ENCODE measurements around the gene KCNMB2.

Gene KCNMB2

DNA sequence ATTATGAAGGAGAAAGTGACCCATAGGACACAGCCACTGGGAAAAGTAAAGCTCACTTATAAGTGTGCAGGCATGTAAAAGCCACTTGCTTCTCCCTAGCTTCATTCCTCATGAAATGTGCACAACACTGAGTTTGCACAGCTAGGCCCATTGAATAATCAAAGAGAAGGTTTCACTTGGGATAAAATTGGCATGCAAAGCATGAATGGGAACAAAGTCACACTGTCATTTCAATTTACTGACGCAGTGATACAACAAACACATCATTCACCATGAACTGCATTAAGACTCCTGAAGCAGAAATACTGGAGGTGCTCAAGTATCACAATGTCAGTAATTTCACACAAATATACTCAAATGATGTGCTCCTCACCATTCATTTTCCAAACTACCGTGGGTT, 61.1 kb downstream of the KCNMB2 start:
- DNase-seq (ENCODE audit: insufficient read length, low spot score), result no peak
- FAIRE-seq, result no peak
- TF ChIP-seq CTCF (IDR thresholded peaks at IDR 0.05; ENCODE audit: insufficient read depth, missing control alignments), result no peak

GRCh38 chr3:178602856-178603255, 66.6 kb downstream of the KCNMB2 start:
- DNase-seq (ENCODE audit: insufficient read length, low spot score) (no peak), FAIRE-seq (no peak)
- no peak for TF ChIP-seq CTCF (IDR thresholded peaks at IDR 0.05; ENCODE audit: insufficient read depth, missing control alignments)

- FAIRE-seq, result no peak
- TF ChIP-seq CTCF (IDR thresholded peaks at IDR 0.05; ENCODE audit: insufficient read depth, missing control alignments), result no peak
- no peak for DNase-seq (ENCODE audit: insufficient read length, low spot score)
Measured at GRCh38 chr3:178603735-178604134, 67.5 kb downstream of the KCNMB2 start.

- FAIRE-seq (no peak), DNase-seq (ENCODE audit: insufficient read length, low spot score) (no peak)
- no peak for TF ChIP-seq CTCF (IDR thresholded peaks at IDR 0.05; ENCODE audit: insufficient read depth, missing control alignments)
Measured at GRCh38 chr3:178618197-178618596, 82.0 kb downstream of the KCNMB2 start.

DNA sequence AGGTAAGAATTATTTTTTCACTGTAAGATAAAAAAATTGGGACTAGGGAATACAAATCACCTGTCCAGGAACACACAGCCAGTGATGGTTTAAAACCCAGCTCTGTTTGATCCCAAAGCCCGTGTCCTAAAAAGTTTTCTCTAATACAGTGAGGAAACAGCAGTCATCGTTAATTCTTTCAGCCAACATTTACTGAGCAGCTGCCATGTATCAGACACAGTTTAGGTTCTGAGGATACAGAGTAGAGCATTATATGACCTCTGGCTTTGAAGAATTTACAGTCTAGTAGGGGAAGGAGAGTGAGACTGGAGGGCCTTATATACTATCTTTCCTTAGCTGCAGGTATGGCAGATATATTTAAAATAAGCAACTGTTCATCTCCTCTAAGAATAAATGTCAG, 82.7 kb downstream of the KCNMB2 start:
- FAIRE-seq, result no peak
- TF ChIP-seq CTCF (IDR thresholded peaks at IDR 0.05; ENCODE audit: insufficient read depth, missing control alignments), result no peak
- DNase-seq (ENCODE audit: insufficient read length, low spot score), result no peak

DNA sequence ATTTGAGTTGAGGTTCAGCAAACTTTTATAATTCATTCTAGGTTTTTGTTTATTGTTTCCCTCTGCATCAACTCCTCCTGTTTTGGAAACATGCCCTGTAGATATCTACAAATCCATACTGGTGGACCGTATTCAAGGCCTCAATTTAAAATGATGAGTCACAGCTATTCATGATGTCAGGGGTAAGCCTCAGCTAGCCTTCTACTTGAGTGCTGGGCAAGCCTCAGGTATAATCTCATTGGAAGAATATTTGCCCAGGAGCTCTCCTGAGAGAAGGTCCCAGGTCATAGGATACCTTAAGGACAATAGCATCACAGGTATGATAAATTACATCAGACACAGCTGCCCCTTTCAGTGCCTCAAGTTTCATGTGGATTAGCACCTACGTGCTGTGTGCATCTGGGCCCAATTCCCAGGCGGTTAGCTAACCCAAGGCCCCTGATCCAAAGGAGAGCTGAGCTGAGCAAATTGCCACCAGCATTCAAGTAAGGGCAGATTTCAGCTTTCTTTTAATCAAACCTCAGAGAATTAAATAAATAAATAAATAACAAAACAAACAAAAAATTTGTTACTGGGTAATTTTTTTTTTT, 87.5 kb downstream of the KCNMB2 start:
- DNase-seq (ENCODE audit: insufficient read length, low spot score), result no peak
- TF ChIP-seq CTCF (IDR thresholded peaks at IDR 0.05; ENCODE audit: insufficient read depth, missing control alignments), result no peak
- no peak for FAIRE-seq

DNA sequence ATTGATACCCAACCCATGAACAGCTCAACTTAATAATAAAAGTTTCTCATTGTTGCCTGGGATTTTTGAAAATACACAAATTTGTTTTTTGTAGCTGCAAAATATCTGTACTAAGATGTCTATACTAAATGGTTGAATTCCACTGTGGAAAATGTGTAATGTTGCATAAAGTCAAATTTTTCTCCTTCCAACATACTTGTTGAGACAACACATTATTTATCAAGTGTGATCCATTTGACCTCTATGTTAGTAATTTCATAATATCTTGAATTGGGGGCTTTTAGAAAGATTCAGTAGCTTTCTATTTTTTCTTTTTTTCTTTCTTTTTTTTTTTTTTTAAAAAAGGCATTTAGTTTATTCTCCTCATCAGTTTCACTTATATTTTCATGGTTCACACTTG, 88.0 kb downstream of the KCNMB2 start:
- TF ChIP-seq CTCF (IDR thresholded peaks at IDR 0.05; ENCODE audit: insufficient read depth, missing control alignments), result no peak
- FAIRE-seq, result no peak

More for the DNA sequence above, 88.0 kb downstream of the KCNMB2 start:
- DNase-seq (ENCODE audit: insufficient read length, low spot score), result no peak

Measured in D721Med (cell line).